ENCODE measurements around the gene ALDOB. TPM values are rescaled to one million over a fixed set of nuclear protein-coding genes. Genes with fewer than 3 reads are reported as not detected.

The ALDOB gene
- total and polyA plus RNA-seq, 4 donors: 527 to 2,132 (median 1,808) TPM

GRCh38 chr9:101440714-101441230 lies 5.2 kb upstream of the ALDOB start:
- H3K27ac ChIP-seq (ENCODE audit: low read depth in 1 of 2, low read length in 2 of 2): peak overlapping the region; percentile 91 to 94
- TF ChIP-seq RAD21 (IDR thresholded peaks at IDR 0.05): peak in 1 of 2 donors; percentile 4
- TF ChIP-seq MAX (IDR thresholded peaks at IDR 0.05): peak; percentile 16
- peak; percentile 52 for TF ChIP-seq YY1 (IDR thresholded peaks at IDR 0.05)
- peak; percentile 39 for TF ChIP-seq TAF1 (conservative IDR thresholded peaks at IDR 0.05)
- no peak for TF ChIP-seq CTCF (IDR thresholded peaks at IDR 0.05; ENCODE audit: low read depth, low read length, missing input control)
- TF ChIP-seq NR2F2 (IDR thresholded peaks at IDR 0.05): no peak
- peak; percentile 82 for TF ChIP-seq SP1 (IDR thresholded peaks at IDR 0.05)
- no peak for TF ChIP-seq ATF3 (IDR thresholded peaks at IDR 0.05)
- peak; percentile 39 for TF ChIP-seq ZBTB33 (IDR thresholded peaks at IDR 0.05)
- TF ChIP-seq HNF4A (conservative IDR thresholded peaks at IDR 0.05): peak; percentile 79 to 83
- peak in 1 of 2 donors; percentile 17 for TF ChIP-seq EGR1 (IDR thresholded peaks at IDR 0.05; ENCODE audit: low read depth in 2 of 2)
- peak in 1 of 2 donors; percentile 45 for TF ChIP-seq JUND (IDR thresholded peaks at IDR 0.05)
- peak; percentile 34 for TF ChIP-seq HNF4G (IDR thresholded peaks at IDR 0.05)
- peak; percentile 17 for TF ChIP-seq FOXA2 (IDR thresholded peaks at IDR 0.05)
- TF ChIP-seq REST (IDR thresholded peaks at IDR 0.05): peak; percentile 49
- TF ChIP-seq GABPA (IDR thresholded peaks at IDR 0.05 in 1 of 2, conservative IDR thresholded peaks at IDR 0.05 in 1 of 2): no peak
- peak; percentile 34 to 71 for TF ChIP-seq RXRA (IDR thresholded peaks at IDR 0.05)
- no peak for DNase-seq (ENCODE audit: low spot score)
- H3K27me3 ChIP-seq (ENCODE audit: control insufficient read depth in 4 of 4, insufficient read depth in 4 of 4, low read length in 3 of 4): no peaks in the 10 kb centered on the region
- no peaks in the 10 kb centered on the region for H3K36me3 ChIP-seq (ENCODE audit: control insufficient read depth in 4 of 4, insufficient read depth in 3 of 4, low read depth in 1 of 4, low read length in 3 of 4)
- WGBS: 24% methylated on average over 3 of the region's 3 CpGs
- H3K4me3 ChIP-seq (ENCODE audit: low read depth in 1 of 3, low read length in 3 of 3): peak overlapping the region; percentile 12 to 57 (median 52)
- no peaks in the 10 kb centered on the region for H3K9me3 ChIP-seq (ENCODE audit: control insufficient read depth in 4 of 4, low read length in 3 of 4)
- H3K4me1 ChIP-seq (ENCODE audit: control insufficient read depth in 4 of 4, insufficient read depth in 4 of 4, low read length in 3 of 4): peaks cover 4 to 62% (median 23%) of the 10 kb centered on the region in 4 donors
- H3K9ac ChIP-seq (ENCODE audit: low read depth in 1 of 2, low read length in 2 of 2): peak overlapping the region; percentile 61 to 71
